GM12878 (cell line): Measurements from ENCODE around the gene CALD1. TPM values are rescaled to one million over a fixed set of nuclear protein-coding genes. Genes with fewer than 3 reads are reported as not detected.

ENCODE experiments used
- BMI1 ChIP-seq: fragments of 450-650 bp; IDR thresholded peaks from 2 replicates; pipeline ENCODE4 v1.6.1; 2016; ENCODE audit warnings: mild to moderate bottlenecking, moderate library complexity, borderline replicate concordance
- CREM ChIP-seq: IDR thresholded peaks from 2 replicates; pipeline ENCODE4 v1.6.1; 2014; ENCODE audit warnings: antibody characterized with exemption, low read depth
- EED ChIP-seq: sonication (generic); IDR thresholded peaks from 2 replicates; pipeline ENCODE4 v1.6.1; 2016; ENCODE audit warnings: antibody characterized with exemption, low read depth
- IRF3 ChIP-seq: fragments of 450-650 bp; IDR thresholded peaks from 2 replicates; pipeline ENCODE4 v1.6.1; 2014; ENCODE audit warnings: mild to moderate bottlenecking
- NR2C2 ChIP-seq: IDR thresholded peaks from 2 replicates; pipeline ENCODE4 v1.6.1; 2011; ENCODE audit warnings: borderline replicate concordance, low read depth; ENCODE audit not compliant: control insufficient read depth, insufficient read length
- RAD21 ChIP-seq: IDR thresholded peaks from 2 replicates; pipeline ENCODE4 v1.6.1; 2011; ENCODE audit warnings: mild to moderate bottlenecking, low read depth, low read length, moderate library complexity; ENCODE audit not compliant: insufficient read depth
- RCOR1 ChIP-seq: conservative IDR thresholded peaks from 2 replicates; pipeline ENCODE4 v1.6.1; 2012; ENCODE audit warnings: low read depth, low read length, improper control_type of control experiment
- RFX5 ChIP-seq: IDR thresholded peaks from 2 replicates; pipeline ENCODE4 v1.6.1; 2011; ENCODE audit warnings: low read depth, low read length, improper control_type of control experiment
- RUNX3 ChIP-seq: IDR thresholded peaks from 2 replicates; pipeline ENCODE4 v1.6.1; 2012; ENCODE audit warnings: low read length, inconsistent platforms
- SMC3 ChIP-seq: IDR thresholded peaks from 2 replicates; pipeline ENCODE4 v1.6.1; 2011; ENCODE audit warnings: low read length, improper control_type of control experiment, borderline replicate concordance
- SUPT20H ChIP-seq: IDR thresholded peaks from 2 replicates; pipeline ENCODE4 v1.6.1; 2011; ENCODE audit warnings: low read depth, mild to moderate bottlenecking, low read length, moderate library complexity, borderline replicate concordance; ENCODE audit not compliant: control insufficient read depth
- TCF12 ChIP-seq: IDR thresholded peaks from 2 replicates; pipeline ENCODE4 v1.6.1; 2011; ENCODE audit warnings: low read depth, mild to moderate bottlenecking, low read length
- polyA plus RNA-seq, 11 experiments: library from polyadenylated mRNA; depleted of rRNA in 4 of 11; unstranded in 6 of 11; stranded (reverse) in 5 of 11; fragments of >200 nt; fragmentation: Nextera tagmentation in 4 of 11; fragmentation: Illumina TruSeq in 1 of 11; extraction: Ambion mirVana in 4 of 11; extraction: Trizol in 1 of 11; gene quantifications; 1 replicate in 1 of 11; 2 replicates in 10 of 11; pipeline versions ENCODE4 v1.2.1 to v1.2.3, GENCODE V29; 2011 to 2016; ENCODE audit warnings: inconsistent platforms in 2 of 11, missing spikeins in 2 of 11, low read depth in 1 of 11
- total RNA-seq, 4 experiments: library from RNA; depleted of rRNA in 3 of 4; stranded (reverse); fragments of >200 nt in 3 of 4; fragmentation: Illumina TruSeq in 1 of 4; extraction: Trizol in 1 of 4; gene quantifications; 2 replicates each; pipeline versions ENCODE4 v1.2.1 to v1.2.3, GENCODE V29; 2013 to 2021

CALD1 gene
- total and polyA plus RNA-seq, 10 of the 15 experiments (the other 5 are each of a cell fraction or from before 2014, with no cell fraction given): 0.03 to 1.3 (median 0.22) TPM

- TF ChIP-seq RUNX3 (peak; percentile 81), SMC3 (peak; percentile 58), CREM (no peak), BMI1 (no peak), RAD21 (peak; percentile 68), TCF12 (no peak), RFX5 (no peak), NR2C2 (no peak), IRF3 (no peak), SUPT20H (no peak), EED (no peak), RCOR1 (no peak)
- TF ChIP-seq, all 136 proteins: peak for 7
Measured at GRCh38 chr7:134750083-134751062, 29.1 kb upstream of the CALD1 start (continued).
